ENCODE results near the gene ZSCAN25. TPM values are rescaled to one million over a fixed set of nuclear protein-coding genes. Genes with fewer than 3 reads are reported as not detected.

ZSCAN25 gene
- total RNA-seq, 1 experiment from 2014 or later = 17.6 TPM

DNA sequence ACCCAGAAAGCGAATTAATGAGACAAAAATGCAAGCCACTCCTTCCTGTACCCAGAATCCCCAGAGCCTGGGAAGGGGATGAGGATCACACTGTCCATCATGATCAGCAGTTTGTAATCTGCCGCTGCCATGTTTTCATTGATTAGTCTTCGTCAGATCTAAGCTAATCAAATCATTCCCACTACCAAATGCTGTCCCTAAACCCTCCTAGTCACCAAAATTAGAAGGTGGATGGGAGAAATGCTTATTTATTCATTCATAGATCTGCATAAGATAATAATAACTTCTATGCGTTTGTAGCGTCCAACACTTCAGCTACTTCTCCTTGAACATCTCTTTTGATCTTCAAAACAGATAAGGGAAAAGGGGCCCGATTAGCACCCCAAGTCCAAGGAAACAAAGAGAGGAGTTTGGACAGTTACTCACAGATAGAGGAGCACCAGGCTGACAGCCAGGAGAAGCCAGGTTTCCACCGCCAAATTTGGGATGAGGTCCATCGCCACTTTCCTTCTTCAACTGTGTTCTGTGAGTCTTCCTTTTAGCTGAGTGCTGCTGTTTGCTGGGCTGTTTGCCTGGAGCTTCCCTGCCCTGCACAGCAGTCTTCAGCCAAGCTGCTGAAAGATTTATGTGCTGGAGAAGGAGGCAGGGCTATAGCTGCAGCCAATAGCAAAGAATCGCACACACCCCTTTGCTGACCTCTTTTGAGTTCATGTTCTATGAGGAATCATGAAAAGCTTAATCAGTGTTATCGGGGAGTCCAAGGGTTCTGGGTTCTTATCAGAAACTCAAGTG lies 62.9 kb downstream of the ZSCAN25 start, which contains the start of gene CYP3A5:
CYP3A5 (minus strand) TSS at position 597 of the 792 bp plus-strand sequence; CDS start at position 497, 100 bp downstream.
- TF ChIP-seq, protein P1, sequence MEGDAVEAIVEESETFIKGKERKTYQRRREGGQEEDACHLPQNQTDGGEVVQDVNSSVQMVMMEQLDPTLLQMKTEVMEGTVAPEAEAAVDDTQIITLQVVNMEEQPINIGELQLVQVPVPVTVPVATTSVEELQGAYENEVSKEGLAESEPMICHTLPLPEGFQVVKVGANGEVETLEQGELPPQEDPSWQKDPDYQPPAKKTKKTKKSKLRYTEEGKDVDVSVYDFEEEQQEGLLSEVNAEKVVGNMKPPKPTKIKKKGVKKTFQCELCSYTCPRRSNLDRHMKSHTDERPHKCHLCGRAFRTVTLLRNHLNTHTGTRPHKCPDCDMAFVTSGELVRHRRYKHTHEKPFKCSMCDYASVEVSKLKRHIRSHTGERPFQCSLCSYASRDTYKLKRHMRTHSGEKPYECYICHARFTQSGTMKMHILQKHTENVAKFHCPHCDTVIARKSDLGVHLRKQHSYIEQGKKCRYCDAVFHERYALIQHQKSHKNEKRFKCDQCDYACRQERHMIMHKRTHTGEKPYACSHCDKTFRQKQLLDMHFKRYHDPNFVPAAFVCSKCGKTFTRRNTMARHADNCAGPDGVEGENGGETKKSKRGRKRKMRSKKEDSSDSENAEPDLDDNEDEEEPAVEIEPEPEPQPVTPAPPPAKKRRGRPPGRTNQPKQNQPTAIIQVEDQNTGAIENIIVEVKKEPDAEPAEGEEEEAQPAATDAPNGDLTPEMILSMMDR (IDR thresholded peaks at IDR 0.05; ENCODE audit: unreplicated experiment) = no peak
- intact Hi-C loops (cut with micrococcal nuclease) = no loop called here
- no peak within 1 kb of the TSS for H3K4me3 Mint-ChIP-seq (ENCODE audit: unreplicated experiment)
- H3K36me3 Mint-ChIP-seq (ENCODE audit: insufficient read depth, unreplicated experiment) = no peaks in the 10 kb centered on the region
- H3K9me3 Mint-ChIP-seq (ENCODE audit: unreplicated experiment) = peaks cover 25% of the 10 kb centered on the region
- no peaks in the 10 kb centered on the region for H3K27me3 Mint-ChIP-seq (ENCODE audit: insufficient read depth, unreplicated experiment)
- H3K4me1 Mint-ChIP-seq (ENCODE audit: insufficient read depth, unreplicated experiment) = peaks cover 16% of the 10 kb centered on the region
- ChIA-PET POLR2A (interaction anchor here (0.9 to 2.1 kb wide), 7 partner anchors 16 to 73 kb away, joined by 3 to 11 read pairs (median 6); no protein-coding TSS in a partner anchor), CTCF (interaction anchor here (0.8 kb wide), 1 partner anchor 59 kb away, joined by 5 read pairs; no protein-coding TSS in a partner anchor)
- H3K27ac Mint-ChIP-seq (ENCODE audit: low read depth, unreplicated experiment) = peak within 1 kb of the TSS; percentile 14
- no peak for DNase-seq (ENCODE audit: unreplicated experiment)
- BruUV-seq (replicated peaks) = TSS peak; percentile 61

Other genes starting within 250 kb of the ZSCAN25 start
- gene ARPC1B, start 242.2 kb upstream of the ZSCAN25 start, total RNA-seq (2022) = 174 and 192 TPM in 2 replicates
- gene PDAP1, start 208.3 kb upstream of the ZSCAN25 start, total RNA-seq (2022) = 155 and 200 TPM in 2 replicates
- gene BUD31, start 208.0 kb upstream of the ZSCAN25 start, total RNA-seq (2022) = 224 and 262 TPM in 2 replicates
- 4.9 and 8.6 TPM in 2 replicates for gene PTCD1, start 178.1 kb upstream of the ZSCAN25 start, total RNA-seq (2022)
- 49.5 and 62.6 TPM in 2 replicates for gene CPSF4, start 178.0 kb upstream of the ZSCAN25 start, total RNA-seq (2022)
- 417 and 442 TPM in 2 replicates for gene ATP5MF, start 150.8 kb upstream of the ZSCAN25 start, total RNA-seq (2022)
- gene ZNF789, start 144.1 kb upstream of the ZSCAN25 start, total RNA-seq (2022) = 15.0 and 19.9 TPM in 2 replicates
- gene ZNF394, start 116.7 kb upstream of the ZSCAN25 start, total RNA-seq (2022) = 17.4 and 20.6 TPM in 2 replicates
- 13.6 and 16.2 TPM in 2 replicates for gene ZKSCAN5, start 112.3 kb upstream of the ZSCAN25 start, total RNA-seq (2022)
- gene FAM200A, start 64.8 kb upstream of the ZSCAN25 start, total RNA-seq (2022) = 6.1 and 7.4 TPM in 2 replicates
- 85.2 and 89.9 TPM in 2 replicates for gene ZNF655, start 58.3 kb upstream of the ZSCAN25 start, total RNA-seq (2022)
- gene TMEM225B, start 18.7 kb upstream of the ZSCAN25 start, total RNA-seq (2022) = 0.70 and 0.96 TPM in 2 replicates
- 0.58 and 0.83 TPM in 2 replicates for gene CYP3A5, start 63.0 kb downstream of the ZSCAN25 start, total RNA-seq (2022)
- not detected in 2 replicates for gene CYP3A7, start 118.2 kb downstream of the ZSCAN25 start, total RNA-seq (2022)
- gene CYP3A4, start 167.2 kb downstream of the ZSCAN25 start, total RNA-seq (2022) = not detected in 2 replicates
- gene CYP3A43, start 211.1 kb downstream of the ZSCAN25 start, total RNA-seq (2022) = not detected in 2 replicates